Astrocyte (in vitro differentiated cells and primary cell): ENCODE results near the gene SETD1A.

Experiments used
- EZH2 ChIP-seq: IDR thresholded peaks from 2 replicates; pipeline ENCODE4 v1.6.1; 2012; ENCODE audit warnings: mild to moderate bottlenecking, low read length, inconsistent platforms; ENCODE audit not compliant: insufficient read depth
- TF ChIP-seq, protein P1 (sequence below): IDR thresholded peaks from 2 replicates; pipeline ENCODE4 v1.5.1; 2011; ENCODE audit warnings: low read depth, mild to moderate bottlenecking, inconsistent platforms, low read length, moderate library complexity; ENCODE audit not compliant: insufficient read depth

DNA sequence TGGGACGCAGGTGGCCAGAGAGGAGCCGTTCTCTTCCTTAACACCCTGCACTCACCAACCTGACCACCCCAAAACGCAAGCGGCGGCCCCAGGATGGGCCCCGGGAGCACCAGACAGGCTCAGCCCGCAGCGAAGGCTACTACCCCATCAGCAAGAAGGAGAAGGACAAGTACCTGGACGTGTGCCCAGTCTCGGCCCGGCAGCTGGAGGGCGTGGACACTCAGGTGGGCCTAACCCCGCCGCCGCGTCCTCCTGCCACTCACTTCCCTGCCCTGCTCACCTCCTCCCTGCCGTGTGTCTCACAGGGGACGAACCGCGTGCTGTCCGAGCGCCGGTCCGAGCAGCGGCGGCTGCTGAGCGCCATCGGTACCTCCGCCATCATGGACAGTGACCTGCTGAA, 22.9 kb downstream of the SETD1A start:
- no peak for TF ChIP-seq EZH2
- TF ChIP-seq, protein P1, sequence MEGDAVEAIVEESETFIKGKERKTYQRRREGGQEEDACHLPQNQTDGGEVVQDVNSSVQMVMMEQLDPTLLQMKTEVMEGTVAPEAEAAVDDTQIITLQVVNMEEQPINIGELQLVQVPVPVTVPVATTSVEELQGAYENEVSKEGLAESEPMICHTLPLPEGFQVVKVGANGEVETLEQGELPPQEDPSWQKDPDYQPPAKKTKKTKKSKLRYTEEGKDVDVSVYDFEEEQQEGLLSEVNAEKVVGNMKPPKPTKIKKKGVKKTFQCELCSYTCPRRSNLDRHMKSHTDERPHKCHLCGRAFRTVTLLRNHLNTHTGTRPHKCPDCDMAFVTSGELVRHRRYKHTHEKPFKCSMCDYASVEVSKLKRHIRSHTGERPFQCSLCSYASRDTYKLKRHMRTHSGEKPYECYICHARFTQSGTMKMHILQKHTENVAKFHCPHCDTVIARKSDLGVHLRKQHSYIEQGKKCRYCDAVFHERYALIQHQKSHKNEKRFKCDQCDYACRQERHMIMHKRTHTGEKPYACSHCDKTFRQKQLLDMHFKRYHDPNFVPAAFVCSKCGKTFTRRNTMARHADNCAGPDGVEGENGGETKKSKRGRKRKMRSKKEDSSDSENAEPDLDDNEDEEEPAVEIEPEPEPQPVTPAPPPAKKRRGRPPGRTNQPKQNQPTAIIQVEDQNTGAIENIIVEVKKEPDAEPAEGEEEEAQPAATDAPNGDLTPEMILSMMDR = no peak
